Gastroesophageal sphincter (tissue), 4 donors: Measurements from ENCODE around the gene OR10T2. TPM values are rescaled to one million over a fixed set of nuclear protein-coding genes. Genes with fewer than 3 reads are reported as not detected.
"Not testable (repeated sequence)": the region's sequence is repeated elsewhere in the genome, so short reads cannot be mapped to it uniquely, and the experiment has no call there.

Experiments used
- ATAC-seq: fragments of 150-250 bp; one replicate; pipeline ENCODE4 v1.9.1; 2016; ENCODE audit warnings: mild to moderate bottlenecking, moderate library complexity
- H3K27ac ChIP-seq, 4 donors: fragments of 200-600 bp; sonication (generic) in 3 of 4; 1 replicate in 3 of 4; 2 replicates in 1 of 4; pipeline ENCODE4 v1.5.1; 2016 to 2019
- H3K27me3 ChIP-seq: fragments of 200-600 bp; sonication (generic); one replicate; pipeline ENCODE4 v1.5.1; 2019
- H3K36me3 ChIP-seq, 2 donors: fragments of 200-600 bp; sonication (generic); one replicate each; pipeline ENCODE4 v1.5.1; 2019; ENCODE audit warnings: control low read depth in 1 of 2
- H3K4me1 ChIP-seq, 3 donors: fragments of 200-600 bp; sonication (generic); 1 replicate in 2 of 3; 2 replicates in 1 of 3; pipeline ENCODE4 v1.5.1; 2016 to 2019; ENCODE audit warnings: control low read depth in 2 of 3
- H3K4me3 ChIP-seq, 2 donors: fragments of 200-600 bp; sonication (generic); one replicate each; pipeline ENCODE4 v1.5.1; 2019; ENCODE audit warnings: mild to moderate bottlenecking in 1 of 2, moderate library complexity in 1 of 2
- H3K9me3 ChIP-seq, 3 donors: fragments of 200-600 bp; sonication (generic); one replicate each; pipeline ENCODE4 v1.5.1; 2017 to 2019; ENCODE audit warnings: control low read depth in 2 of 3
- CTCF ChIP-seq, 4 experiments: fragments of 200-600 bp in 2 of 4; fragments of 450-650 bp in 2 of 4; sonication (generic) in 1 of 4; IDR thresholded peaks; one replicate each; pipeline ENCODE4 v1.5.1; 2017 to 2019; ENCODE audit warnings: antibody characterized with exemption in 4 of 4, mild to moderate bottlenecking in 2 of 4, moderate library complexity in 2 of 4
- EP300 ChIP-seq: sonication (generic); formaldehyde crosslinking; IDR thresholded peaks from one replicate; pipeline ENCODE4 v1.6.1; 2017; ENCODE audit warnings: antibody characterized with exemption, mild to moderate bottlenecking
- POLR2A ChIP-seq, 2 donors: fragments of 450-650 bp; IDR thresholded peaks; one replicate each; pipeline ENCODE4 v1.6.1; 2017; ENCODE audit warnings: antibody characterized with exemption in 2 of 2, mild to moderate bottlenecking in 2 of 2, moderate library complexity in 1 of 2
- POLR2AphosphoS5 ChIP-seq: sonication (generic); formaldehyde crosslinking; IDR thresholded peaks from one replicate; pipeline ENCODE4 v1.6.1; 2017; ENCODE audit warnings: antibody characterized with exemption
- WGBS, 2 donors: methylation state at CpG; one replicate each; pipeline ENCODE4 v1.1.5; 2018; ENCODE audit warnings: low coverage in 1 of 2; 5-methylcytosine and 5-hydroxymethylcytosine counted together
- total RNA-seq, 4 donors: library from RNA; depleted of rRNA; stranded (reverse); fragments of >200 nt; gene quantifications; one replicate each; pipeline ENCODE4 v1.1.0, GENCODE V29; 2016

OR10T2 gene
- total RNA-seq, 4 donors from 2014 or later = not detected

- Histone ChIP-seq H3K36me3 (no peaks in the 10 kb centered on the region), H3K9me3 (no peaks in the 10 kb centered on the region), H3K27ac (no peak overlapping the region), H3K4me1 (no peaks in the 10 kb centered on the region), H3K4me3 (no peak overlapping the region), H3K27me3 (no peaks in the 10 kb centered on the region)
- no peak for TF ChIP-seq CTCF (IDR thresholded peaks at IDR 0.05)
- TF ChIP-seq EP300 = no peak
- no peak for TF ChIP-seq POLR2AphosphoS5
- no peak for TF ChIP-seq POLR2A (IDR thresholded peaks at IDR 0.05)
- no peak for ATAC-seq
- 75 to 96% methylated on average over 3 of the region's 3 CpGs for WGBS, 2 donors
Observed at GRCh38 chr1:158400871-158401270, 1.6 kb upstream of the OR10T2 start.

DNA sequence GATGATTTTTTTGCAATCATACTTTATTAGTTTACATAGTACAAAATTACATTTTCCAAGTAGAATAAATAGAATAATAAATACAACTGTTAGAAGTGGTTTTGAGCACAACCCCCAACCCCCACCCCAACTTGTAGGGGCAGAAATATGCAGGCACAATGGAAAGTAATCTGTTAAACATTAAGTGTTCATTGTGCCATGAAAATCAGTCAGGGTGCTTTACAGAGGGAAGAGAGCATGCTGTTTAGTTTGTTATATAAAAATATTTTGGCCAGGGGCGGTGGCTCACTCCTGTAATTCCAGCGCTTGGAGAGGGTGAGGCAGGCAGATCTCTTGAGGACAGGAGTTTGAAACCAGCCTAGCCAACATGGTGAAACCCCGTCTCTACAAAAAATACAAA lies 2.6 kb downstream of the OR10T2 start:
- WGBS, 2 donors = 80 to 97% methylated on average over 1 to 3 of the region's 3 CpGs

DNA sequence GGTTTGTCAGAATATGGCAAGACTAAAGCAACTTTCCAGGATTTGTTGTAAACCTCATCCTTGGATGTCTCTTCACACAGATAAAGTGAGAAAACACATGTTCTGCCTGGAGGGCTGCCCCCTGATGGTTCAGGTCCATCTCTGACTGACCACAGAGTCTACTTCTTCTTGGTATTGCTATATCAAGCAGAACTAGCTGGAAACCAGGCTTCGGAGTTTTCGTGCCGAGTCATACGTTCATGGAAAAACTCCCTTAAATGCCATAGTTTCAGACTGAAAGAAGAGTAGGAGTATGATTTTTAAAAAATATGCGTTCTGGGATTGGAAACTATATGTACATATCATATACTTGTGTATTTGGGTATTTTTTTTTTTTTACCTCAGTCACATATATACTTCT lies 5.8 kb downstream of the OR10T2 start:
- ATAC-seq = no peak
- Histone ChIP-seq H3K27ac (no peak overlapping the region), H3K4me1 (no peaks in the 10 kb centered on the region), H3K36me3 (no peaks in the 10 kb centered on the region), H3K4me3 (no peak overlapping the region), H3K27me3 (no peaks in the 10 kb centered on the region), H3K9me3 (no peaks in the 10 kb centered on the region)
- WGBS, 2 donors = 78 to 89% methylated on average over 2 to 5 of the region's 5 CpGs
- TF ChIP-seq EP300 = no peak
- TF ChIP-seq POLR2AphosphoS5 = no peak
- TF ChIP-seq CTCF (IDR thresholded peaks at IDR 0.05) = no peak
- TF ChIP-seq POLR2A (IDR thresholded peaks at IDR 0.05) = no peak

More for the DNA sequence above, 2.6 kb downstream of the OR10T2 start:
- Histone ChIP-seq H3K9me3 (no peaks in the 10 kb centered on the region), H3K36me3 (no peaks in the 10 kb centered on the region), H3K4me1 (no peaks in the 10 kb centered on the region), H3K27ac (no peak overlapping the region), H3K27me3 (no peaks in the 10 kb centered on the region), H3K4me3 (no peak overlapping the region)
- no peak for TF ChIP-seq POLR2AphosphoS5
- no peak for TF ChIP-seq EP300
- no peak for ATAC-seq

DNA sequence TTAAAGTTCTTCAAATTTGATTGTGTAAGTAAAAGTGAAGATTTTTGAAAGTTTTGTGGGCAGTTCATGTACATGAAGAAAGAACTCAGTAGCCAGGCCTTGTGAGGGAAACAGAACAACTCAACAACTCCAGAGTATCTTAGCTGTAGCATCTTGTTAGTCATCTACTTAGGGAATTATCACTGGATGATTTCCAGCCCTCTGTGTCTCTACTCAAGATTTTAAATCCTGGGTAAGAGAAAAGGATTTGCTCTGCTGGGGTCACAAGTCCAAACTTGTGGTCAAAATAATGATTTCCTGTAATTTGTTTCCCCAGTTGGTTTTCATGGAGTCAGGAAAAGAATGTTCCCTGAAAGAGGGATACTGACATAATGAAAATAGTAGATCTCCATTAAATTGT lies 8.2 kb downstream of the OR10T2 start:
- H3K9me3 ChIP-seq = no peaks in the 10 kb centered on the region
- no peak for ATAC-seq
- H3K36me3 ChIP-seq = no peaks in the 10 kb centered on the region
- H3K4me3 ChIP-seq = no peak overlapping the region
- TF ChIP-seq CTCF (IDR thresholded peaks at IDR 0.05) (no peak), EP300 (no peak), POLR2AphosphoS5 (no peak), POLR2A (IDR thresholded peaks at IDR 0.05) (no peak)
- H3K4me1 ChIP-seq = no peaks in the 10 kb centered on the region
- H3K27me3 ChIP-seq = no peaks in the 10 kb centered on the region
- no peak overlapping the region for H3K27ac ChIP-seq

GRCh38 chr1:158390331-158390730 lies 8.9 kb downstream of the OR10T2 start:
- Histone ChIP-seq H3K4me3 (no peak overlapping the region), H3K36me3 (no peaks in the 10 kb centered on the region), H3K27me3 (no peaks in the 10 kb centered on the region), H3K4me1 (no peaks in the 10 kb centered on the region), H3K27ac (no peak overlapping the region), H3K9me3 (no peaks in the 10 kb centered on the region)
- WGBS, 2 donors = 18 to 38% methylated on average over 1 of the region's 1 CpG
- no peak for ATAC-seq
- TF ChIP-seq CTCF (IDR thresholded peaks at IDR 0.05) (no peak), EP300 (no peak), POLR2AphosphoS5 (no peak), POLR2A (IDR thresholded peaks at IDR 0.05) (no peak)

DNA sequence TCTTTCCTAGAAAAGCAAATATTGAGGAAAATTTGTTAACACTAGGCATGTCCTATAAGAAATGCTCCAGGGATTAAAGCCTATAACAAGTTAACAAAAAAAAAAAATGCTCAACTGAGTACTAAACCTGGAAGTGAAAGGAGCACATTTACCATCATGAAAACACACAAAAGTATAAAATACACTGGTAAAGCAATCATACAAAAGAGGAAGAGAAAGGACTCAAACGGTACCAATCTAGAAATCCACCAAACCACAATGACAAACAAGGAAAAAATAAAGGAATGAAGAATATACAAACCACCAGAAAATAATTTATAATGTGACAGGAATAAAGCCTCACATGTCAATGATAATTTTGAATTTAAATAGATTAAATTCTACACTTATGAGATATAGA lies 24.4 kb downstream of the OR10T2 start:
- no peak for TF ChIP-seq CTCF (IDR thresholded peaks at IDR 0.05)
- no peak for TF ChIP-seq POLR2AphosphoS5
- TF ChIP-seq POLR2A (IDR thresholded peaks at IDR 0.05) = no peak
- no peak for TF ChIP-seq EP300
- no peaks in the 10 kb centered on the region for H3K36me3 ChIP-seq
- no peaks in the 10 kb centered on the region for H3K4me1 ChIP-seq
- peaks cover 0 to 36% (median 0%) of the 10 kb centered on the region in 3 donors for H3K9me3 ChIP-seq
- no peak for ATAC-seq
- H3K4me3 ChIP-seq = no peak overlapping the region
- no peak overlapping the region for H3K27ac ChIP-seq
- 41 to 83% methylated on average over 1 of the region's 1 CpG for WGBS, 2 donors
- H3K27me3 ChIP-seq = no peaks in the 10 kb centered on the region

DNA sequence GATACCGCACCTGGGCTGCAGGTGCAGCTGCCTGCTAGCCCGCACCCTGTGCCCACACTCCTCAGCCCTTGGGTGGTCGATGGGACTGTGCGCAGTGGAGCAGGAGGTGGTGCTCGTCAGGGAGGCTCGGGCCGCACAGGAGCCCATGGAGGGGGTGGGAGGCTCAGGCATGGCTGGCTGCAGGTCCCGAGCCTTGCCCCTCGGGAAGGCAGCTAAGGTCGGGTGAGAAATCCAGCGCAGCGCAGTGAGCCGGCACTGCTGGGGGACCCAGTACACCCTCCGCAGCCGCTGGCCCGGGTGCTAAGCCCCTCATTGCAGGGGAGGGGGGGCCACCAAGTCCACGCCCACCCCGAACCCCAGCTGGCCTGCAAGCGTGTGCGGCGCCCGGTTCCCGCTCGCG lies 25.2 kb downstream of the OR10T2 start:
- not testable (repeated sequence) for H3K36me3 ChIP-seq, H3K27ac ChIP-seq, H3K27me3 ChIP-seq, H3K4me3 ChIP-seq, ATAC-seq, H3K4me1 ChIP-seq
- peaks cover 0 to 36% (median 0%) of the 10 kb centered on the region in 3 donors for H3K9me3 ChIP-seq
- WGBS, 2 donors = 100% methylated on average over 2 of the region's 25 CpGs; no CpG with 5 or more reads in 1 of the 2 donors
